Kidney (tissue), 14 donors: ENCODE results near the gene FBXW5. TPM values are rescaled to one million over a fixed set of nuclear protein-coding genes. Genes with fewer than 3 reads are reported as not detected.

Experiments
- DNase-seq, 5 donors: peaks; one replicate each; pipeline ENCODE4 v3.0.0-alpha.2; 2013 to 2020
- FAIRE-seq: peaks from 2 replicates; lab custom pipeline; 2012; peaks lifted over from hg19 to GRCh38; lab: Jason Lieb, UNC
- H3K27ac ChIP-seq, 2 donors: one replicate each; pipeline ENCODE4 v1.7.0; 2013; ENCODE audit warnings: low read depth in 2 of 2, low read length in 2 of 2, inconsistent platforms in 1 of 2
- H3K27me3 ChIP-seq: one replicate; pipeline ENCODE4 v1.7.1; 2013; ENCODE audit warnings: low read length, inconsistent platforms; ENCODE audit not compliant: control insufficient read depth, insufficient read depth
- H3K36me3 ChIP-seq, 3 donors: one replicate each; pipeline versions ENCODE4 v1.7.0 to v1.7.1; 2013; ENCODE audit warnings: low read length in 3 of 3, control low read depth in 1 of 3, inconsistent platforms in 1 of 3; ENCODE audit not compliant: insufficient read depth in 3 of 3, control insufficient read depth in 2 of 3
- H3K4me1 ChIP-seq, 3 donors: one replicate each; pipeline versions ENCODE4 v1.7.0 to v1.7.1; 2013; ENCODE audit warnings: low read length in 3 of 3, inconsistent platforms in 1 of 3, low read depth in 1 of 3; ENCODE audit not compliant: control insufficient read depth in 2 of 3, insufficient read depth in 2 of 3
- H3K4me3 ChIP-seq, 3 donors: one replicate each; pipeline versions ENCODE4 v1.7.0 to v1.8.1; 2013; ENCODE audit warnings: low read length in 3 of 3, control low read depth in 1 of 3, inconsistent platforms in 1 of 3
- H3K9ac ChIP-seq, 3 donors: one replicate each; pipeline versions ENCODE4 v1.7.0 to v1.7.1; 2013; ENCODE audit warnings: low read length in 3 of 3, control low read depth in 1 of 3, inconsistent platforms in 1 of 3
- H3K9me3 ChIP-seq, 3 donors: one replicate each; pipeline versions ENCODE4 v1.7.0 to v1.7.1; 2013; ENCODE audit warnings: low read length in 3 of 3, control low read depth in 1 of 3, inconsistent platforms in 1 of 3; ENCODE audit not compliant: control insufficient read depth in 2 of 3, insufficient read depth in 1 of 3
- intact Hi-C: fragments of 100-400 bp; cut with DNase I; formaldehyde crosslinking; loops from one replicate; pipeline ENCODE4 v1.11.1; 2022
- polyA plus RNA-seq: library from polyadenylated mRNA; stranded (reverse); fragments of 350-450 nt; fragmentation: Illumina TruSeq; extraction: RNeasy Lipid Tissue Mini Kit (QIAGEN cat#74804); gene quantifications from one replicate; pipeline ENCODE4 v1.2.3, GENCODE V29; 2014; ENCODE audit warnings: low read depth, low replicate concordance; ENCODE audit not compliant: insufficient read depth
- total RNA-seq: library from RNA; stranded (reverse); fragmentation: NEBNext Ultra II Directional; extraction: Animal tissue kit (Norgen Biotek cat#: 25700); gene quantifications from one replicate; pipeline ENCODE4 v1.2.1, GENCODE V29; 2021
- TF ChIP-seq, protein P1 (sequence below): IDR thresholded peaks from 3 replicates; pipeline ENCODE4 v1.5.1; 2012; ENCODE audit warnings: mild to moderate bottlenecking, moderate library complexity, borderline replicate concordance; ENCODE audit not compliant: insufficient read depth; ENCODE audit errors: extremely low read depth
- donor health status: control.
- donor health status: control.
- donor health status: control.
- donor health status: control.
- donor health status: control.
- donor health status: DM: yes; HTN: yes; CAD: no.
- donor health status: Normal renal cell carcinoma (clear cell type).

The FBXW5 gene
- total and polyA plus RNA-seq, 2 donors from 2014 or later = 92.5 to 97.2 TPM

DNA sequence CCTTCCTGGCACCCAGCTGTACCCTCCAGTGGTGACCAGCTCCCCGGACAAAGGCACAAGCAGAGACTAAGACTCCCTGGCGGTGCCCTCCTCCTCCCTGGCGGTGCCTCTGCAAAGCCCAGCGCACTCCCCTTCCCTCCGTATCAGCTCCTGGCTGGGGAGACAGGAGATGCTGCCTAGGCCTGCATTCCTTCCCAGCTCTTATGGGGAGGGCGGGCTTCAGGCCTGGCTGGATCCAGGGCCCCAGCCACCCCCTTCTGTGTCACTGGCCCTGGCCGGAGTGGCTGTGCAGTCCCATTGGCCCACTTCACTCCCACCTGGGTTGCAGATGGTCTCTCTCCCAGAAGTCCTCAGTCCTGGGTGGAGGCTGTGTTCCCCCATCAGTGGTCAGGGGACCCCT, 13.9 kb upstream of the FBXW5 start:
- Histone ChIP-seq H3K4me3 (no peak overlapping the region), H3K36me3 (no peaks in the 10 kb centered on the region), H3K27me3 (no peaks in the 10 kb centered on the region), H3K9me3 (no peaks in the 10 kb centered on the region), H3K4me1 (no peaks in the 10 kb centered on the region), H3K27ac (no peak overlapping the region), H3K9ac (no peak overlapping the region)
- FAIRE-seq (no peak), DNase-seq (no peak)
- intact Hi-C loops = loop anchor here (10.0 kb wide), 1 partner anchor 66 kb away; the partner anchor contains the start of gene ABCA2
- TF ChIP-seq, protein P1, sequence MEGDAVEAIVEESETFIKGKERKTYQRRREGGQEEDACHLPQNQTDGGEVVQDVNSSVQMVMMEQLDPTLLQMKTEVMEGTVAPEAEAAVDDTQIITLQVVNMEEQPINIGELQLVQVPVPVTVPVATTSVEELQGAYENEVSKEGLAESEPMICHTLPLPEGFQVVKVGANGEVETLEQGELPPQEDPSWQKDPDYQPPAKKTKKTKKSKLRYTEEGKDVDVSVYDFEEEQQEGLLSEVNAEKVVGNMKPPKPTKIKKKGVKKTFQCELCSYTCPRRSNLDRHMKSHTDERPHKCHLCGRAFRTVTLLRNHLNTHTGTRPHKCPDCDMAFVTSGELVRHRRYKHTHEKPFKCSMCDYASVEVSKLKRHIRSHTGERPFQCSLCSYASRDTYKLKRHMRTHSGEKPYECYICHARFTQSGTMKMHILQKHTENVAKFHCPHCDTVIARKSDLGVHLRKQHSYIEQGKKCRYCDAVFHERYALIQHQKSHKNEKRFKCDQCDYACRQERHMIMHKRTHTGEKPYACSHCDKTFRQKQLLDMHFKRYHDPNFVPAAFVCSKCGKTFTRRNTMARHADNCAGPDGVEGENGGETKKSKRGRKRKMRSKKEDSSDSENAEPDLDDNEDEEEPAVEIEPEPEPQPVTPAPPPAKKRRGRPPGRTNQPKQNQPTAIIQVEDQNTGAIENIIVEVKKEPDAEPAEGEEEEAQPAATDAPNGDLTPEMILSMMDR = no peak

DNA sequence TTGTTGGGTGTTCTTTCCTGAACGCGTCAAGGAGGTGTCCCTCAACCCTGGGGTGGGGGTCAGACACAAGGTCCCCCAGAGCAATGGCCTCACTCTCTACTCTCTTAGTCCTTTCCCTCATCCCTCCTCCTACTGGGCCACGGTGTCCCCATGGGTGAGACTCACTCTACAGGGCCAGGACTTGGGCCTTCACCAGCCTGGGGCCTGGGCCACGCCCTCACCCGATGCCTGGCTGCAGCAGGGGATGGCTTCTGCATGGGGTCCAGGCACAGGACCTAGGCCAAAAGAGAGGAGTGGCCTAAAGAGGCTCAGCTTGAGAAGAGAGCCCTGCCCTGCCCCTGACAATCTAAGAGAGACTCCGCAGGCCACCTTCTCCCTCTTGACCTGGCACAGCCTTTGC, 13.4 kb upstream of the FBXW5 start:
- no peaks in the 10 kb centered on the region for H3K27me3 ChIP-seq
- no peaks in the 10 kb centered on the region for H3K36me3 ChIP-seq
- intact Hi-C loops = loop anchor here (10.0 kb wide), 1 partner anchor 67 kb away; the partner anchor contains the start of gene ABCA2
- no peak overlapping the region for H3K9ac ChIP-seq
- H3K27ac ChIP-seq = no peak overlapping the region
- TF ChIP-seq, protein P1 = no peak
- FAIRE-seq (no peak), DNase-seq (no peak)
- H3K4me1 ChIP-seq = no peaks in the 10 kb centered on the region
- no peaks in the 10 kb centered on the region for H3K9me3 ChIP-seq
- no peak overlapping the region for H3K4me3 ChIP-seq

DNA sequence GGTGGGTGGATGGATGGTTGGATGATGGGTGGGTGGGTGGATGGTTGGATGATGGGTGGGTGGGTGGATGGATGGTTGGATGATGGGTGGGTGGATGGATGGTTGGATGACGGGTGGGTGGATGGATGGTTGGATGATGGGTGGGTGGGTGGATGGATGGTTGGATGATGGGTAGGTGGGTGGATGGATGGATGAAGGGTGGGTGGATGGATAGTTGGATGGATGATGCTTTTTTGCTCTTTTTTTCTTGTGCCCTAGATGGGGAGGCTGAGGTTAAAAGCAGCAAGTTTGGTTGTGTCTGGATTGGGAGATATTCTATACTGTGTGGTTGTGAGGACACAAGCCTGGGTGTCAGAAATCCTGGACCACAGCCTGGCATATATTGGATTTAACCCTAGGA, 12.9 kb upstream of the FBXW5 start:
- Histone ChIP-seq H3K9me3 (no peaks in the 10 kb centered on the region), H3K36me3 (no peaks in the 10 kb centered on the region), H3K4me1 (no peaks in the 10 kb centered on the region), H3K27ac (no peak overlapping the region), H3K4me3 (no peak overlapping the region), H3K27me3 (no peaks in the 10 kb centered on the region), H3K9ac (no peak overlapping the region)
- DNase-seq (no peak), FAIRE-seq (no peak)
- intact Hi-C loops = loop anchor here (10.0 kb wide), 1 partner anchor 67 kb away; the partner anchor contains the start of gene ABCA2
- TF ChIP-seq, protein P1 = no peak

DNA sequence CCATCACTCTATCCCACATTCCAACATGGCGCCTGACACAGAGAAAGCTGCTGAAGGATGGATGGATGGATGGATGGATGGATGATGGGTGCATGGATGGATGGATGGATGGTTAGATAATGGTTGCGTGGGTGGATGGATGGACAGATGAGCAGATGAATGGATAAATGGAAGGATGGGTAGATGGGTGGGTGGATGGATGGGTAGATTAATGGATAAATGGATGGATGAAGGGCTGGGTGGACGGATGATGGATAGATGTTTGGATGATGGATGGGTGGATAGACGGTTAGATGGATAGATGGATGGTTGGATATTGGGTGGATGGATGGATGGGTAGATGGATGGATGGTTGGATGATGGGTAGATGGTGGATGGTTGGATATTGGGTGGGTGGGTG, 12.1 kb upstream of the FBXW5 start:
- peaks cover 0 to under 1% (median 0%) of the 10 kb centered on the region in 3 donors for H3K4me1 ChIP-seq
- DNase-seq = no peak
- intact Hi-C loops = loop anchor here (10.0 kb wide), 1 partner anchor 68 kb away; the partner anchor contains the start of gene ABCA2
- H3K4me3 ChIP-seq = no peak overlapping the region
- no peak overlapping the region for H3K9ac ChIP-seq
- no peaks in the 10 kb centered on the region for H3K9me3 ChIP-seq
- no peak overlapping the region for H3K27ac ChIP-seq
- H3K36me3 ChIP-seq = no peaks in the 10 kb centered on the region
- no peak for FAIRE-seq
- no peaks in the 10 kb centered on the region for H3K27me3 ChIP-seq
- TF ChIP-seq, protein P1 = no peak
